HG03175 (cell line): ENCODE measurements around the gene PYROXD2.
"Not testable (repeated sequence)": the region's sequence is repeated elsewhere in the genome, so short reads cannot be mapped to it uniquely, and the experiment has no call there.

ENCODE experiments used
- ATAC-seq: cut with Tn5 transposase; IDR thresholded peaks from one replicate; pipeline ENCODE4 v1.9.1; 2021; ENCODE audit warnings: mild to moderate bottlenecking, moderate library complexity; ENCODE audit not compliant: unreplicated experiment

The PYROXD2 gene

DNA sequence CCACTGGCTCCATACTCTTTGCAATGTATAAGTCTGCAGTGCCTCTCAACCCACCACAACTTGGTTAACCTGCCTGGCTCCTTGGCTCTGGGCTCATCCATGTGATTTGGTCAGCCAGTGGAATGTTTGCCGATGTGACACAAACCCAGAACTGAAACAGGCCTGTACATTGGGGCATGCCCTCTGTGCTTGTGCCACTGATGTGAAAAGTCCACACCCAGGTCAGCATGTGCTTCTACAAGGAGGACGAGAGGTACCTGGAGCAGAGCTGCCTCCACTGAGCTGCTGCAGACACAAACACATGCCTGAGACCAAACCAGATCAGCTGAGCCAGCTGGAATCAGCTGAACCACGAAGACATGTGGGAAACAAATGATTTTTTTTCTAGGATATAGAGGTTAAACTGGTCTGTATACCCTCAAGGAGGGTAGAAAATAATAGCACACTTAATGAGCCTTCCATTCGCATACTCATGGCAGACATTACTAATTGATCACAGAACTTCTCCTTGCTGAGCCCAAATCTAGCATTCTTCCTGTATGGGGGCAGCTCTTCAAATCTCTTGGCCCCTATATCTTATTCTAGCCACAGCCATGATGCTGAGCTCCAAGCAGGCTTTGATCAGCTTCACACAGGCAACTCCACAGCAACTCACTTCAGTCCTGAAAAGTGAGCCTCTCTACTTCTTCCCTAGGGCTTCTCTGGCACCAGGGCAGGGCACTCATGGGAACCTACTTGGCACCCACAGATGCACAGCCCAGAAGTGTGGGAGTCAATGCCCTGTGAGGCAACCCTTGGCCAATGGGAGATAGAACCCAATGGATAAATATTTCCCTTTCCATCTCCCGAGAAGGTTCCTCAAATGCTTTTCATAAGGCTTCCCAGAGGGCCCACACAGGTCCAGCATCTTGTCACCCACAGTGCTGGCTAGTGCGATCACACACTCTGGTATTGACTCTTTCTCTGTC lies 18.6 kb downstream of the PYROXD2 start:
- ATAC-seq: no peak

DNA sequence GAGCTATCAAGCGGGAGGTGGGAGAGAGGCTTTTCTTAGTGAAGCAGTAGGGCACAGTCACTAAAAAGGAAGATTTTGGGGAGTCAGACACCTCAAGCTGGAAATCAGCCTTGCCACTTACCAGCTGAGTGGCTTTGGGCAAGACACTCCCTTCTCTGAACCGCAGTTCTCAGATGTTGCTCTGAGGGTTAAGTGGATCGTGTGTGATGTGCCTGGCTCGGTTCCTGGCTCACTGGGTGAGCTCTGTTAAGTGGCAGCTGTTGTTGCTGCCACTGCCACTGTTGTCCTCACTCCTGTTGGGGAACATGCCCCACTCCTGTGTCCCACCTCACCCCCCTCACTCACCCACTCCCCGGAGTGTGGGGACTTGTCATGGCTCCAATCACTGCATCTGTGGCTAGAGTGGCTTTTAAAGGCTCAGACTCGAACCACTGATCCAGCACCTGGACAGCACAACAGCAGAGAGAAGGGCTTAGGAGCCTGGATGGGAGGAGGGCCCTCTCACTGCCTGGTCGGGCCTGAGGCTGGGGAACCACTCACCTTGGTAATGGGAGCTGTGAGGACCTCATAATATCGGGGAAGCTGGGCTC lies 20.0 kb downstream of the PYROXD2 start:
- ATAC-seq: no peak

DNA sequence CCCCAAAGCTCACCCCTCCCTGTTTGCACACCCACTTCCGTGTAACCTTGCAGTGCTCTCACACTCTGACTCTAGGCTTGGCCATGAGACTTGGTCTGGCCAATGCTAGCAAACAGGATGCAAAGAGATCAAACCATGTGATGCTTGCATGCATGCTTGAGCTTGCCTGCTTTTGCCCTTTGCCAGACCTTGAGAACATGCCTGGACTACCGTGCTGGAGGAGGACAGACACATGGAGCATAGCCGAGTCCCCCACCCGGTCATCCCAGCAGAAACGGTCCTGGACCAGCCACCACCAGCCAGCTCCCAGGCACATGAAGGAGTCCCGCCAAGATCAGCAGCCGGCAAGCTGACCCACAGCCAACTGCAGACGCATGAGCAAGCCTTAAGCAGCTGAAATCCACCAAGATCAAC lies 23.4 kb downstream of the PYROXD2 start:
- no peak for ATAC-seq

DNA sequence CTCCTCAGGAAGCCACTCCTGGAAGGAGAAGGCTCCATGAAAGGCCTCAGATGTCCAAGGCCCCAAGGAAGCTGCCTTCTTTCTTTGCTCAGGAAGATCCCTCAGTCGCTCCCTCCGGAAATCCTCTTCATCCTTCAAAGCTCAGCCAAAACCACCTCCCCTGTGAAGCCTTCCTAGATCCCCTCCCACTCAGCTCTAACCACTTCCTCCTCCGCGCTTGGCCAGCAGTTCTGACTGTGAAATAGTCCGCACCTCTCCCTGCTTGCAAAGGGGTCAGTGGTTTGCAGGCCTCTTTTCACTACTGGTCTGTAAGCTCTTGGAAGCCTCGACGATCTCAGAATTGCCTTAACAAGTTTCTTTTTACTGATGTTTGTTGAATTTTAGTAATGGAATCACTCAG lies 23.9 kb downstream of the PYROXD2 start:
- ATAC-seq: no peak

DNA sequence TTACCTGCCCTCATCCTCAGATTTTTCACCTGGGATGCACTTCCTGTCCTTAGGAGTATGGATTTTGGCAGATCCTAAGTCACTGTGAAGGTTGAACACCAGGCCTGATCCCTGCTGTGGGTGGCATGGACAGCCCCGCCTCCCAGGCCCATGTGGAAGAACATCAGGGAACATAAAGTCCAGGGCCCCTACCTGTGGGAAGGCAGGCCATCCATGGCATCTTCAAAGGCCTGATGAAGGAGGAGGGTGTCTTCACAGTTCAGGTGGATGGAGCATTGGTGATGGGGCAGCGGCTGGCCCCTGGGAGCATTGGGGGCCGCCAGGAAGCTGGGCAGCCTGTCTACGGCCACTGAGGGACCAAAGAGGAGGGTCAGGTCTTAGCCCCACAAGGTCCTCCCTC lies 24.6 kb downstream of the PYROXD2 start:
- ATAC-seq: no peak

DNA sequence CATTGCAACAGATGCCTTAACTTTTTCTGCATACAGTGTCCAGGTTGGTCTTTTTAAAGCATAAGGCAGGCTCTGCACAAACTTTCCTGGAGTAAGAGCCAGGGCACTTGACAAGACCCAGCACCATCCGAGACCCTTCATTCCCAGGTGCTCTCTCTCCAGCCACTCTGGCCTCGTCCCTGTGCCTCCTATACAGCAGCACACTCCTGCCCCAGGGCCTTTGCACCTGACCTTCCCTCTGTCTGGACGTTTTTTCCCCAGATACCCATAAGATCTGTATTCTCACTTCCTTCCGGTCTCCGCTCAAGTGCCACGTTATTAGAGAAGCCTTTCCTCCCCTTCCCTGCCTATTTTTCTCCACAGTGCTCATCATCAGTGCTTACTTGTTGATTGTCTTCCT lies 25.6 kb downstream of the PYROXD2 start:
- no peak for ATAC-seq

DNA sequence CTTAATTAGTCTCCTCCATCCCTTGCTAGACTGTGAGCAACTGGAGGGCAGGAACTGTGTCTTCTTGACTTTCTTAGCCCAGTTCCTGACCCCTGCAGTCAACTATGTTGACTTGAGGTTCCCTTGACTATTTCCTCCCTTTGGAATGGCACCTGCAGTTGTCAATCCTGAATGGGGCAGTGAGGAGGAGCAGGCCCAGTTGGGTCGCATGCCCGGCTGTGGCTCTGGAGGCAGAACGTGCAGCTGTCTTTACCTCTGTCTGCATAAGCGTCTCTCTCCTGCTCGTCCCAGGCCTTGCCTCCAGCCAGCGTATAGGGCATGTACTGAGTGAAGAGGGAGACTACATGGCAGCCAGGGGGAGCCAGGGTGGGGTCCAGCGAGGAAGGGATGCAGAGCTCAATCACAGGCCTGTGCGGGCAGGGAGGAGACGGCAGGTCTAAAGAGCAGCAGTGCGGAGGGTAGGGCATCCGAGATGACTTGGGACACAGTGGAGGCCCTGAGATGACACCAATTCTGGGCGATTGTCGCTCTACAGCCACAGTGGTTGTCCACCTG lies 26.8 kb downstream of the PYROXD2 start:
- ATAC-seq: no peak

DNA sequence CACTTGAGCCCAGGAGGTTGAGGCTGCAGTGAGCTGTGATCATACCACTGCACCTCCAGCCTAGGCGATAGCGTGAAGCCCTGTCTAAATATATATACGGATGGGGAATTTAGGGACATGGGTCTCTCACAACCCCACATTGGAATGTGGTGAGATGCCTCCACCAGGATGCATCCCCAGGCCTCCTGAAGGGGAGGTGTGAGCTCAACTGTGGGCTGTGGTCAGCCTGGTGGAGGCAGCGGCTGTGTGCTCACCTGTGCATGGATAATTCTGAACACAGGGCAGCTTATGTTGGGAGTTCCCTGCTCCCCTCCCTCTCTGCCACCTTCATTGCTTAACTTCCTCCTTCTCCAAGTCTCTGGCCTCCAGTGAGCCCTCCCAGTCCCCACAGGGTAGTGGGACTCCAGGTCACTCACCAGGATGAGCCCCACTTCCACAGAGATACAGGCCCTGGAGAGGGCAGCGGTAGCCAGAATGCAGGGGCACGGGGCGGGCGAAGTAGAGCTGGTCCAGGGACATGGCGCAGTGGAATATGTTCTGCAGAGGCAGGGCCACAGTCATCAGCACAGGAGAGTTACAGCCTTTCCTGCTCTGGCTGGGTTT lies 30.4 kb downstream of the PYROXD2 start:
- no peak for ATAC-seq

DNA sequence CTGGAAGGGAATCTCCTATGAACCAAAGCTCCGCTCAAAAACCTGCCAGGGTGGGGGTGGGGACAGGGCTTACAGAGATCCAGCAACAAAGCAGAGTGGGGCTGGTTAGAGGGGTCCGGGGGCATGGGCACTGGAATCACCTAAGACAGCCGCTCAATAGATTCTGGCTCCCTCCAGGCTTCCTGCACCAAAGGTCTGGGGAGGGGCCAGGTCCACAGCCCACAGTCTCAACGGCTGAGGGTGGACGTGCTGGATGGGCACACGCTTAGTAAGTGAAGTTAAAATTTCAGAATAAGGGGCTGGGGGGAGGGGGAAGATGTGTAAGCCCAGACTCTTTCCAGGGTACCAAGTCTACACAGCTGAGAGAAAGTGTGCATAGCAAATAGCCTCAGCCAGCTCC lies 31.1 kb downstream of the PYROXD2 start:
- no peak for ATAC-seq

DNA sequence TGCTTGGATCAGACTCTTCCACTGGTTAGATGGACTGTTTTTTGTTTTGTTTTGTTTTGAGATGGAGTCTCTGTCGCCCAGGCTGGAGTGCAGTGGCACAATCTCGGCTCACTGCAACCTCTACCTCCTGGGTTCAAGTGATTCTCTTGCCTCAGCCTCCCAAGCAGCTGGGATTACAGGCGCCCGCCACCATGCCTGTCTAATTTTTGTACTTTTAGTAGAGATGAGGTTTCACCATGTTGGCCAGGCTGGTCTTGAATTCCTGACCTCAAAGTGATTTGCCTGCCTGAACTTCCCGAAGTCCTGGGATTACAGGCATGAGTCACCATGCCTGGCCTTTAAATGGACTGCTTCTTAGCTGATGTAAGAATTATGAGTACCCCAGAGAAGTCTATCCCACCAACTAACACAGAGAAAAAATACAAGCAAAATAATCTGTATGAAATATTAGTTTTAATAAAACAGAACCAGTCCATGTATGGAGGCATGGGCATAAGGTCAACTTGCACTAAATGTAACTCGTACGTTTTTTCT lies 31.8 kb downstream of the PYROXD2 start:
- ATAC-seq: not testable (repeated sequence)

DNA sequence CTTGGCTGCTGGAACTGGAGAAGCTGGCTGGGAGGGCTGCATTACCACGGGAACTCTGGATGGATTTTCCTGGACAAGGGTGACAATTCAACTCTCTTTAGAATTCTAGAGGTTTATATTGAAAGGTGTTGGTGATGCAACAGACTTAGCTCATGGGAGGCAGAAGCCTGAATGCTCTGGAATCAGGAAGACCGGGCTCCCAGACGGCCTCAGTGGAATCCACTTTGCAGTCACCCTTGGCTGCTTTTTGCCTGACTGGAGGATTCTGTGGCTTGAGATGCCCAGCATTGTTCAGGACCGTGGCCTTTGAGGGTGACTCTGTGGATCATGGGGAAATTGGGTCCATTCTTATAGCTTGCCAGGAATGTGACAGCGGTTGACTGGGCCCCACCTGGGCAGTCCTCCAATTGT lies 32.3 kb downstream of the PYROXD2 start:
- no peak for ATAC-seq

DNA sequence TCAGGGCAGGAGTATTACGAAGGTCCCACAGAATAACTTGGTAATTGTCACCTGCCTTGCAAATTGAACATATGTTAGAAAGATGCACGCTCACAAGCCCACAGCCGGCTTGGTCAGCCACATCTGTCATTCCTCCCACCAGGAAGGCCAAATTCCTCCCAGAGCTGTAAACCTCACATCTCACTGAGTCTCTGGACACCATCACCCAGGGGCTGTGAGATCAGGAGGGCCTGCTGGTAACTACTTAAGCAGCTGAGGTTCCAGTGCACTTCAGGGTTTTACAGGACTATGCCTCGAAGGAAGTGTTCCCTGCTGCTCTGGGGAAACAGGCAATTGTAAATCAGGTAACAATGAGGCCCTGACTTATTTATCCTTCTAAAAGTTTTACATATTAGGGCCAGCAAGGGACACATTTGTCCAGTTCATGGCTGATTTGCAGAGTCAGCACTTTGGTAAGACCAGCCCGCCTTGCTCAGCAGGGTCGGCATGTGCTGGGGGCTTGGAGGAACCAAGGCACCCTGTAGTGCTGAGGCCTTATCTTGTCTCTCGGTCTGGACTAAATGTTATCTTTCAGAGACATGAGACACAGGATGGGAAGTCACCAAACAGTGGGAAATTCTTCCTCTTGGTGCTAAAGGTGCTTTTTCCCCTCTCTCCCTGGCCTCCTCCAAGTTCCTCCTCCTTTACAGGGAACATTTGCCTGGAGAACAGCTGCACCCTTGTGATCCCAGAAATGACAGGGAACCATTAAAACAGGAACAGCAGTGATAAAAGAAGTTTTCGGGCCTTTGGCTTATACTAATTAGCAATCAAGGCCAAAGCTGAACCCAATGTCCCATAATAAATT lies 34.3 kb downstream of the PYROXD2 start:
- ATAC-seq: no peak

DNA sequence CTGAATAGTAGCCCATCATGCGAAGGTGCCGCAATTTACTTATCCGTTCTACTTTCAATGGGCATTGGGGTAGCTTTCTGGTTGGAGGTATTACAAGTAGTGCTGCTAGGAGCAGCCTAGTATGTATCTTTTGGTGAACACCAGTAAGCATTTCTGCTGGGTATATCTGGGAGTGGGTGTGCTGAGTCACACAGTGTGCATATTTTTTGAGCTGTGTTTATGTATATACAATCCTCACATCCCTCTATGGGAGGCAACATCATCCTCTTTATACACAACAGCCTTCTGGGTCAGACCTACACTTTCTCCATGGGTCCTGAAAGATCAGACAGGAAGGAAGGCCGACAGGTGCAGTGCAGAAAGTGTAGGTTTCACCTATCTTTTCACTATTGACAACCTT lies 36.3 kb downstream of the PYROXD2 start:
- ATAC-seq: no peak

DNA sequence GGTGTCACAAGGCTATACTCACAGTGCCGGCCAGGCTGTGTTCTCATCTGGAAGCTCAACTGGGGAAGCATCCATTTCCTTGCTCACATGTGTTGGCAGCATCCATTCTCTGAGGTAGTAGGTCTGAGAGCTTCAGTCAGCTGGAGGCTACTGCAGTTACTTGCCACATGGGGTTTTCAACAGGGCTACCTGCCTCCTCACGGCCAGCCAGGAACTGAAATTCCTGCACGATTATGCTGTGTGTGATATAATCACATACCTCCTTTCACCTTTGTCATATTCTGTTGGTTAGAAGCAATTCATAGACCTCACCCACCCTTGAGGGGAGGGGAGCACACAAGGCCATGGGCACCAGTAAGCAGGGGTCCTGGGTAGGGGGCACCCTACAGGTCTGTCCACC lies 37.4 kb downstream of the PYROXD2 start:
- no peak for ATAC-seq

DNA sequence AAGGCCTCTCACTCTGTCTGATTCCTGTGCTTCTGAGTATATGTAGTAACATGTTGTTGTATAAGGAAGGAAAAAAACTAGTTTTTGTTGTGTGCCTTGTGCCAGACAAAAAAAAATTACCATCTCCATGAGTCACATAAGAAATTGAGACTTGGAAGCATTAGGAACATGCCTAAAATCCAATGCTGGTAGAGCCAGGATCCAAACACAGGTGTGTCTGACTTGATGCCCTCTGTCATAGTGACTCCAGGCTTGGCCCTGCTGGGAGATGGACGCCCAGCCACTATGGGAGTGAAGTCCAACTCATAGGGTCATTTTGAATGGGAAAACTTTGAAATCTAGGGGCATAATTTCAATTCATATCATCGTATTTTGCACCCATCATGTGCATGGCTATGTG lies 38.0 kb downstream of the PYROXD2 start:
- ATAC-seq: no peak

DNA sequence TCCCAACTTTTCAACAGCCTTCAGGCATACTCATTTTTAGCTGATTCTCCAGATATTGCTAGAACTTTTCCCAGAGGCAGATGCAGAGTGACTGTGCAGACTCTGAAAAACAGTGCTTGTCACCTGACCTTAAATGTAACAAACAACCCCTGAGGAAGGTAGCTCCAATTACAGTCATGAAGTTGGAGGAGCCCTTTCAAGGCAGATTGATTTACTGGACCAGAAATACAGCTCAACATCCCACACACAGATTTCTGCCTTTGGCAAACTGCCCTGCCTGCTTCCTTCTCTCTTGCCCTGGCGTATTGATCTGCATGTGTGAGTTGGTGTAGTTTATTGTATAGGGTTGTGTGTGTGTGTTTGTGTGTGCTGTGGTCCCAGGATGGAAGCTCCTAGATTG lies 38.5 kb downstream of the PYROXD2 start:
- no peak for ATAC-seq

DNA sequence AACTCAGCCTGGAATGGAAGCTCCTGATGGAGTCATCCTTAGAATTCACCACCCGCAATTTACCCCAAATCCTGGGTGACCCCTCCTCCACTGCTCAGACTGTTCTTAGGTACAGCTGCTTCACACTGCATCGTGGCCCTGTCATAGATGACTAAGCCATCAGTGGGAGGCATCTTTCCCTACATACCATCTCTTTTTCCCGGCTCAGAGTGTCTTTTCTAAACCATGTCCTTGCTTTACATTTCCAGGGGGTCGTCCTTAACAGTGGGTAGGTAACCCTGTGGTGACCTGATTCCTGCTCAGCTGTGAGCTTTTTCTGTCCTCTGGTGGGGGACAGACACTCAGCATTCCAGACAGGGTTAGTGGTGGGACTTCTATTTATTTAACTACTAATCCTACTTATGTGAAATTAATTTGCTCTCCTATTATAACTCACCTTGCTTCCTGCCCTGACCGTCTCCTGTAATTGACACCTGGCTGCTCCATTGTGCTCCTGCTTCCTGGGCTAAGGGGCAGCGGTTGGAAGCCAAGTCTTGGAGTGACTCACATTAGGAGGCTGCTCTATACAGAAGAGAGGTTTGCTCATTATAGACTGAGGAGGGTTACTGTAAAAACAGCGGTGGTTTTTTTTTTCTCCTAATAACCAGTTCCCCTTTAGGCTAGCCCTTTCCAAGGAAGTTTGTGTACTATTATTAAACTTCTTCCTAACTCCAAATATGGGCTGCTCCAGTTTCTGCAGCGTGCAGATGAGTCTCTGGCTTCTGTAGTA lies 40.6 kb downstream of the PYROXD2 start:
- ATAC-seq: no peak

DNA sequence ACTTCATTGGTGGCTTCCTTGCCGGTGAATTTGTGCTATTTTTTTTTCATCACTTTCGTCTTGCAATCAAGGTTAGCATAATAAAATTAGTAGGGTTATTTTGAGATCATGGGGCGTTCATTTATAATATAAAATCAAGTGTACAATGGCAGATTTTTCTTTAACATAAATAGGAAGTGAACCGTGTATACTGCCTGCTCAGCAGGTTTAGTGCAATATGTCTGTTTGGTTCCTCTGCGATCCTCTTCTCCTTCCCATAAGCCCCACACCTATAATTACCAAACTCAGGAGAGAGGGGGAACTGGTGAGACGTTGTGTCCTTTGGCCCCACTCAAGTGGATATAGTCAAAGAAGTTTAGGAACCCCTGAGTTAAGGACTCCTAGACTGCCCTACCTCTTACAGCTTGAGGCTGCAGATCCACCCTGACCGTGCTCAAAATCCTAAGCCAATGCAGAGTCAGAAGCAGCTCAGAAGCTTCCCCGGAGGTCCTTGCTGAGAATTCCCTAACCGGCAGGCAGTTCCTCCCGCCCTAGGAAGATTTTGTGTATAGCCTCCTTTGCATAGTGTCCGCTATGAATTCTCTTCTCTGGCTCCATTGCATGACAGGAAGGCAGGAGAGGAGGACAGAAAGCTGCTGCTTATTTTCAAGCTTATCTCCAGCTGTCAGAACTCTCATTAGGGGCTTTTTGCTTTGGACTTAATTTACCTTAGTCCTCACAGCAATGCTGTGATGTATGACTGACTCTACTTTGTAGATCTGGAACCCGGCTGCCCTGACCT lies 41.5 kb downstream of the PYROXD2 start:
- ATAC-seq: no peak
